OCI-LY1 (cell line): ENCODE results near the gene TPCN1.

Experiments used
- H2AFZ ChIP-seq: fragments of 200-600 bp; sonication (generic), shearing (Covaris generic); 2 replicates; pipeline ENCODE4 v1.6.0; 2014; ENCODE audit warnings: antibody characterized with exemption, mild to moderate bottlenecking, low read length
- H3F3A ChIP-seq: fragments of 200-600 bp; sonication (generic), shearing (Covaris generic); 2 replicates; pipeline ENCODE4 v1.6.0; 2014; ENCODE audit warnings: mild to moderate bottlenecking, antibody characterized with exemption, low read length, moderate library complexity; ENCODE audit not compliant: insufficient read depth
- H3K27ac ChIP-seq: fragments of 200-600 bp; sonication (generic); 2 replicates; pipeline ENCODE4 v1.5.1; 2014; ENCODE audit warnings: low read length, mixed run types, mild to moderate bottlenecking, low read depth; ENCODE audit not compliant: poor library complexity, severe bottlenecking
- H3K27me3 ChIP-seq: fragments of 200-600 bp; sonication (generic); 2 replicates; pipeline ENCODE4 v1.6.0; 2014; ENCODE audit warnings: antibody characterized with exemption, mild to moderate bottlenecking, low read length, moderate library complexity; ENCODE audit not compliant: insufficient read depth
- H3K36me3 ChIP-seq: fragments of 200-600 bp; sonication (generic); 2 replicates; pipeline ENCODE4 v1.6.1; 2014; ENCODE audit warnings: mild to moderate bottlenecking, antibody characterized with exemption, low read length, moderate library complexity, mixed read lengths; ENCODE audit not compliant: insufficient read depth
- H3K4me1 ChIP-seq: fragments of 200-600 bp; sonication (generic); 2 replicates; pipeline ENCODE4 v1.5.1; 2014; ENCODE audit warnings: mild to moderate bottlenecking, low read length, moderate library complexity; ENCODE audit not compliant: insufficient read depth, severe bottlenecking
- H3K4me2 ChIP-seq: fragments of 200-600 bp; sonication (generic), shearing (Covaris generic); 2 replicates; pipeline ENCODE4 v1.6.1; 2014; ENCODE audit warnings: low read length
- H3K4me3 ChIP-seq: fragments of 200-600 bp; sonication (generic); 2 replicates; pipeline ENCODE4 v1.5.1; 2014; ENCODE audit warnings: low read length, low read depth, mild to moderate bottlenecking, mixed read lengths; ENCODE audit not compliant: poor library complexity, severe bottlenecking
- H3K79me2 ChIP-seq: fragments of 200-600 bp; shearing (Covaris generic); 2 replicates; pipeline ENCODE4 v1.6.1; 2016; ENCODE audit warnings: mixed run types, low read length, mixed read lengths; ENCODE audit not compliant: insufficient read depth
- H3K9ac ChIP-seq: fragments of 200-600 bp; sonication (generic), shearing (Covaris generic); 2 replicates; pipeline ENCODE4 v1.6.1; 2014; ENCODE audit warnings: mild to moderate bottlenecking, low read length, mixed read lengths
- H3K9me2 ChIP-seq: fragments of 200-600 bp; sonication (generic), shearing (Covaris generic); 2 replicates; pipeline ENCODE4 v1.6.1; 2014; ENCODE audit warnings: low read depth, mild to moderate bottlenecking, low read length, mixed read lengths
- H3K9me3 ChIP-seq: fragments of 200-600 bp; shearing (Covaris generic); 2 replicates; pipeline ENCODE4 v1.6.1; 2014; ENCODE audit warnings: low read length, mixed read lengths
- H4K20me1 ChIP-seq: fragments of 200-600 bp; sonication (generic), shearing (Covaris generic); 2 replicates; pipeline ENCODE4 v1.6.0; 2016; ENCODE audit warnings: mild to moderate bottlenecking, low read length; ENCODE audit not compliant: insufficient read depth
- CTCF ChIP-seq: fragments of 200-600 bp; sonication (generic), shearing (Covaris generic); IDR thresholded peaks from 2 replicates; pipeline ENCODE4 v1.5.1; 2017; ENCODE audit warnings: mild to moderate bottlenecking, antibody characterized with exemption, low read length, moderate library complexity, mixed read lengths
- EZH2 ChIP-seq: fragments of 200-600 bp; sonication (generic), shearing (Covaris generic); IDR thresholded peaks from 2 replicates; pipeline ENCODE4 v1.8.0; 2017; ENCODE audit warnings: borderline replicate concordance, mixed run types, mild to moderate bottlenecking, antibody characterized with exemption, low read length, moderate library complexity, mixed read lengths

The TPCN1 gene

GRCh38 chr12:113216027-113216426, 5.2 kb upstream of the TPCN1 start:
- no peaks in the 10 kb centered on the region for H3K9me3 ChIP-seq
- no peak overlapping the region for H2AFZ ChIP-seq
- H3K79me2 ChIP-seq, result peaks cover 10% of the 10 kb centered on the region
- H3K4me3 ChIP-seq, result peak overlapping the region; percentile 30
- peak overlapping the region; percentile 49 for H3K9ac ChIP-seq
- 0 out of 2 replicates have a peak, but pooled peaks cover 10% of the 10 kb centered on the region for H3F3A ChIP-seq
- H3K9me2 ChIP-seq, result no peaks in the 10 kb centered on the region
- H3K4me2 ChIP-seq, result peak overlapping the region; percentile 63
- no peaks in the 10 kb centered on the region for H4K20me1 ChIP-seq
- H3K36me3 ChIP-seq, result peaks cover 21% of the 10 kb centered on the region; the same call in 1 of the 2 replicates
- TF ChIP-seq EZH2, result no peak
- TF ChIP-seq CTCF, result no peak
- no peaks in the 10 kb centered on the region for H3K27me3 ChIP-seq
- H3K4me1 ChIP-seq, result peaks cover 88% of the 10 kb centered on the region
- peak overlapping the region; percentile 95 for H3K27ac ChIP-seq

- TF ChIP-seq CTCF (no peak), EZH2 (no peak)
- Histone ChIP-seq H3K4me1 (peaks cover 66% of the 10 kb centered on the region), H3K9me2 (no peaks in the 10 kb centered on the region), H3K4me3 (peak overlapping the region; percentile 70), H3F3A (0 out of 2 replicates have a peak, but pooled peaks cover 10% of the 10 kb centered on the region), H4K20me1 (no peaks in the 10 kb centered on the region), H3K9ac (peak overlapping the region; percentile 71), H3K36me3 (peaks cover 4% of the 10 kb centered on the region; the same call in 1 of the 2 replicates), H3K79me2 (peaks cover 30% of the 10 kb centered on the region), H3K4me2 (peak overlapping the region; percentile 86), H3K9me3 (no peaks in the 10 kb centered on the region), H2AFZ (no peak overlapping the region), H3K27me3 (no peaks in the 10 kb centered on the region), H3K27ac (peak overlapping the region; percentile 95)
Observed at GRCh38 chr12:113220593-113221180, 577 bp upstream of the TPCN1 start.

- no peaks in the 10 kb centered on the region for H3K9me3 ChIP-seq
- peak overlapping the region; percentile 87 for H3K4me3 ChIP-seq
- peak overlapping the region; percentile 92 for H3K4me2 ChIP-seq
- H3K9ac ChIP-seq, result peak overlapping the region; percentile 94
- H2AFZ ChIP-seq, result no peak overlapping the region
- H3K9me2 ChIP-seq, result no peaks in the 10 kb centered on the region
- peaks cover 14% of the 10 kb centered on the region; the same call in 1 of the 2 replicates for H3K36me3 ChIP-seq
- peaks cover 61% of the 10 kb centered on the region for H3K4me1 ChIP-seq
- no peaks in the 10 kb centered on the region for H3K27me3 ChIP-seq
- no peaks in the 10 kb centered on the region for H4K20me1 ChIP-seq
- TF ChIP-seq CTCF (no peak), EZH2 (no peak)
- H3K79me2 ChIP-seq, result peaks cover 26% of the 10 kb centered on the region
- peak overlapping the region; percentile 89 for H3K27ac ChIP-seq
- H3F3A ChIP-seq, result 0 out of 2 replicates have a peak, but pooled peaks cover 9% of the 10 kb centered on the region
Observed at GRCh38 chr12:113221997-113222729, 899 bp downstream of the TPCN1 start.
